Heart right ventricle (tissue), 16 donors: ENCODE measurements around the gene NEK7. TPM values are rescaled to one million over a fixed set of nuclear protein-coding genes. Genes with fewer than 3 reads are reported as not detected.

Experiments
- ATAC-seq, 8 donors: fragments of 200-7000 bp; cut with Tn5 transposase; one replicate each; pipeline ENCODE4 v1.9.1; 2020; ENCODE audit warnings: mild to moderate bottlenecking in 8 of 8, moderate library complexity in 8 of 8, moderate number of reproducible peaks in 1 of 8
- DNase-seq, 2 donors: peaks; one replicate each; pipeline ENCODE4 v3.0.0-alpha.2; 2020
- H3K27ac ChIP-seq, 10 donors: fragments of 200-600 bp; sonication (generic) in 2 of 10; one replicate each; pipeline versions ENCODE4 v1.5.0 to v1.8.0; 2020 to 2022; ENCODE audit warnings: mild to moderate bottlenecking in 3 of 10
- H3K27me3 ChIP-seq, 7 donors: fragments of 200-600 bp; one replicate each; pipeline ENCODE4 v1.8.0; 2021 to 2022; ENCODE audit warnings: mild to moderate bottlenecking in 2 of 7
- H3K36me3 ChIP-seq, 9 donors: fragments of 200-600 bp; sonication (generic) in 1 of 9; one replicate each; pipeline versions ENCODE4 v1.5.0 to v1.8.0; 2020 to 2022; ENCODE audit warnings: mild to moderate bottlenecking in 2 of 9
- H3K4me1 ChIP-seq, 9 donors: fragments of 200-600 bp; sonication (generic) in 1 of 9; one replicate each; pipeline versions ENCODE4 v1.5.0 to v1.8.0; 2020 to 2022; ENCODE audit warnings: mild to moderate bottlenecking in 4 of 9
- H3K4me3 ChIP-seq, 10 donors: fragments of 200-600 bp; sonication (generic) in 2 of 10; one replicate each; pipeline versions ENCODE4 v1.5.0 to v1.8.0; 2020 to 2022; ENCODE audit warnings: mild to moderate bottlenecking in 7 of 10, moderate library complexity in 2 of 10
- H3K9me3 ChIP-seq, 11 donors: fragments of 200-600 bp in 10 of 11; sonication (generic) in 2 of 11; one replicate each; pipeline versions ENCODE4 v1.5.0 to v1.8.0; 2013 to 2022; ENCODE audit warnings: mild to moderate bottlenecking in 2 of 11, control low read depth in 1 of 11, moderate library complexity in 1 of 11
- CTCF ChIP-seq, 9 donors: fragments of 200-600 bp; sonication (generic) in 2 of 9; IDR thresholded peaks; one replicate each; pipeline versions ENCODE4 v1.5.0 to v1.8.0; 2021 to 2022; ENCODE audit warnings: antibody characterized with exemption in 9 of 9, mild to moderate bottlenecking in 5 of 9, moderate library complexity in 1 of 9
- WGBS, 2 donors: extraction: QIAGEN DNeasy Blood & Tissue Kit; methylation state at CpG; one replicate each; pipeline ENCODE4 v1.1.7; 2013; ENCODE audit warnings: inconsistent platforms in 1 of 2; 5-methylcytosine and 5-hydroxymethylcytosine counted together
- intact Hi-C, 10 donors: fragments of 100-400 bp; cut with DNase I; formaldehyde crosslinking; loops; one replicate each; pipeline versions ENCODE4 v1.11.1 to v1.14.2; 2022
- polyA plus RNA-seq, 2 donors: library from polyadenylated mRNA; stranded (reverse); fragments of 200-250 nt; gene quantifications; one replicate each; pipeline ENCODE4 v1.2.3, GENCODE V29; 2013
- total RNA-seq, 10 donors: library from RNA; stranded (reverse); fragmentation: NEBNext Ultra II Directional in 3 of 10; extraction: Animal tissue kit (Norgen Biotek cat#: 25700) in 3 of 10; gene quantifications; one replicate each; pipeline versions ENCODE4 v1.2.1 to v1.2.4, GENCODE V29; 2021 to 2023
- donor health status: Arrhythmogenic right ventricular cardiomyopathy.
- donor health status: ischemic (EF 13 %, LVEDD 7.1; RV severe dilation, severe dysfunction).
- donor health status: healthy with polysubstance abuse.
- donor health status: DM: no; HTN: yes; CAD: no.
- donor health status: DM: no; HTN: no; CAD: no.
- donor health status: ischemic (EF 25% LVEDD 6.9; RV normal size, moderate dysfunction).
- donor health status: ischemic (EF 25% LVEDD 5.7; RV mildly dilated, moderate dysfunction).
- donor health status: healthy.
- donor health status: DM: yes; HTN: yes; CAD: no.
- donor health status: Ischemic cardiomyopathy.
- donor health status: ischemic (EF 35%, LVEDD 5.7; RV mildly dilated, moderate dysfunction).
- donor health status: nonischemic (EF 11% LVEDD 7.7; RV severe dilation, severe dysfunction).
- donor health status: DM: yes; HTN: yes; CAD: no.
- donor health status: PGD.
- donor health status: ischemic (EF 29% LVEDD 5.4; RV normal size, mild dysfunction).
- donor health status: nonischemic (EF 23%, LVEDD 6.1; RV moderate dilation, normal function).

Gene NEK7
- total and polyA plus RNA-seq, 12 donors = 57.3 to 279 (median 207) TPM

GRCh38 chr1:198118134-198118533 lies 38.7 kb upstream of the NEK7 start:
- H3K4me3 ChIP-seq = peak overlapping the region in 1 of 10 donors; percentile 7
- no peaks in the 10 kb centered on the region for H3K36me3 ChIP-seq
- intact Hi-C loops = no loop called here
- H3K27ac ChIP-seq = peak overlapping the region in 6 of 10 donors; percentile 45 to 68 (median 64)
- 7 to 13% methylated on average over 2 of the region's 2 CpGs for WGBS, 2 donors
- H3K4me1 ChIP-seq = peaks cover 0 to 28% (median 25%) of the 10 kb centered on the region in 9 donors
- DNase-seq = peak; percentile 49 to 84
- ATAC-seq = peak; percentile 65 to 96 (median 94)
- H3K9me3 ChIP-seq = no peaks in the 10 kb centered on the region
- TF ChIP-seq CTCF (IDR thresholded peaks at IDR 0.05) = no peak
- no peaks in the 10 kb centered on the region for H3K27me3 ChIP-seq

GRCh38 chr1:198119906-198120305 lies 36.9 kb upstream of the NEK7 start:
- H3K4me3 ChIP-seq = no peak overlapping the region
- ATAC-seq (no peak), DNase-seq (no peak)
- no peak overlapping the region for H3K27ac ChIP-seq
- H3K27me3 ChIP-seq = no peaks in the 10 kb centered on the region
- no peak for TF ChIP-seq CTCF (IDR thresholded peaks at IDR 0.05)
- intact Hi-C loops = no loop called here
- no peaks in the 10 kb centered on the region for H3K9me3 ChIP-seq
- H3K36me3 ChIP-seq = no peaks in the 10 kb centered on the region
- 66 to 77% methylated on average over 2 of the region's 2 CpGs for WGBS, 2 donors
- peaks cover 0 to 37% (median 26%) of the 10 kb centered on the region in 9 donors for H3K4me1 ChIP-seq

- intact Hi-C loops = no loop called here
- WGBS, 2 donors = 73 to 94% methylated on average over 3 of the region's 3 CpGs
- DNase-seq (no peak), ATAC-seq (peak in 1 of 8 donors; percentile 65)
- Histone ChIP-seq H3K4me3 (no peak overlapping the region), H3K4me1 (peaks cover 0 to 44% (median 26%) of the 10 kb centered on the region in 9 donors), H3K27me3 (no peaks in the 10 kb centered on the region), H3K9me3 (no peaks in the 10 kb centered on the region), H3K36me3 (no peaks in the 10 kb centered on the region), H3K27ac (peak overlapping the region in 1 of 10 donors; percentile 7)
- no peak for TF ChIP-seq CTCF (IDR thresholded peaks at IDR 0.05)
Measured at GRCh38 chr1:198121056-198121826, 35.6 kb upstream of the NEK7 start.

DNA sequence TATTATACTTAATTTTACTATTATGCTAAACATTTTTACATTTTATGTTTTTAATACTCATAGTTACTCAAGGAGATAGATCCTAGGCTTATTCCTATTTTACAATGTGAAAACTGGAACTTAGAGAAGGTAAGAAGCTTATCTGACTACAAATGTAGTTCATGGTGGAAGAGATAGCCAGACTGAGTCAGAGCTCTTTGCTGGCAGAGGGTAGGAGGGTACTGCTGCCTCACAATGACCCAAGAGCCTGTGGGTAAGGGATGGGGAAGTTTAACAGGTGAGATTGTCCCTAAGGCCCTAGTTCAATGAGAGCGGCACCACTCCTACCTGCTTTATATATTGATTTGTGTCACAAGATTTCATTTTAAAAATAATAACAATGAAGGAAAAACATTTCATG lies 34.1 kb upstream of the NEK7 start:
- Histone ChIP-seq H3K4me3 (no peak overlapping the region), H3K36me3 (no peaks in the 10 kb centered on the region), H3K27me3 (no peaks in the 10 kb centered on the region), H3K4me1 (peaks cover 0 to 41% (median 20%) of the 10 kb centered on the region in 9 donors), H3K9me3 (no peaks in the 10 kb centered on the region), H3K27ac (peak overlapping the region in 1 of 10 donors; percentile 26)
- intact Hi-C loops = loop anchor here in 1 of 10 donors (2.0 kb wide), 1 partner anchor 26 kb away; no protein-coding TSS in a partner anchor
- TF ChIP-seq CTCF (IDR thresholded peaks at IDR 0.05) = no peak
- DNase-seq = no peak
- 94 to 100% methylated on average over 1 of the region's 1 CpG for WGBS, 2 donors
- no peak for ATAC-seq
